B cell (primary cell): Measurements from ENCODE around the gene PRRC2B. TPM values are rescaled to one million over a fixed set of nuclear protein-coding genes. Genes with fewer than 3 reads are reported as not detected.
"Not testable (repeated sequence)": the region's sequence is repeated elsewhere in the genome, so short reads cannot be mapped to it uniquely, and the experiment has no call there.

Experiments
- ATAC-seq: fragments of 200-7000 bp; cut with Tn5 transposase; one replicate; pipeline ENCODE4 v1.10.0; 2021; ENCODE audit warnings: low read depth, mild to moderate bottlenecking, moderate number of reproducible peaks, moderate library complexity
- CTCF ChIA-PET: fragments of 350-600 bp; sonication (Branson Sonifier 250); formaldehyde crosslinking; loops from one replicate; lab custom pipeline; 2021; ENCODE audit warnings: antibody characterized with exemption, inconsistent platforms; lab: Charles Lee
- POLR2A ChIA-PET: fragments of 350-600 bp; sonication (Branson Sonifier 250); formaldehyde crosslinking; loops from one replicate; lab custom pipeline; 2021; ENCODE audit warnings: antibody characterized with exemption; lab: Charles Lee
- DNase-seq: peaks from one replicate; pipeline ENCODE4 v3.0.0; 2013
- H2AFZ ChIP-seq: 2 replicates; pipeline ENCODE4 v1.6.1; 2012; ENCODE audit warnings: mild to moderate bottlenecking, low read depth, low read length; ENCODE audit not compliant: insufficient read depth, poor library complexity, severe bottlenecking
- H3K27ac ChIP-seq, 2 donors: 1 replicate in 1 of 2; 2 replicates in 1 of 2; pipeline ENCODE4 v1.5.1; 2012 to 2013; ENCODE audit warnings: low read length in 2 of 2, mild to moderate bottlenecking in 2 of 2, moderate library complexity in 1 of 2
- H3K27me3 ChIP-seq, 4 experiments: fragments of 200-600 bp in 1 of 4; sonication (generic) in 1 of 4; replicated peaks in 1 of 4; 1 replicate in 2 of 4; 2 replicates in 2 of 4; pipeline versions ENCODE4 v1.6.1 to v1.7.0; 2013 to 2016; ENCODE audit warnings: low read length in 3 of 4, mild to moderate bottlenecking in 2 of 4, mixed read lengths in 1 of 4, moderate library complexity in 1 of 4; ENCODE audit not compliant: insufficient read depth in 4 of 4, control insufficient read depth in 3 of 4; ENCODE audit errors: control extremely low read depth in 1 of 4
- H3K36me3 ChIP-seq, 2 experiments: replicated peaks in 1 of 2; 1 replicate in 1 of 2; 2 replicates in 1 of 2; pipeline versions ENCODE4 v1.6.1 to v1.7.1; 2013; ENCODE audit warnings: low read length in 1 of 2; ENCODE audit not compliant: insufficient read depth in 2 of 2, control insufficient read depth in 1 of 2; ENCODE audit errors: control extremely low read depth in 1 of 2, extremely low read depth in 1 of 2
- H3K4me1 ChIP-seq, 2 donors: fragments of 200-600 bp in 1 of 2; sonication (generic) in 1 of 2; 1 replicate in 1 of 2; 2 replicates in 1 of 2; pipeline versions ENCODE4 v1.5.1 to v1.6.1; 2013 to 2017; ENCODE audit warnings: low read length in 2 of 2; ENCODE audit not compliant: control insufficient read depth in 2 of 2, insufficient read depth in 2 of 2
- H3K4me2 ChIP-seq: replicated peaks from 2 replicates; pipeline ENCODE3; 2012; ENCODE audit warnings: mild to moderate bottlenecking, low read depth, low read length; ENCODE audit not compliant: poor library complexity, severe bottlenecking
- H3K4me3 ChIP-seq, 5 experiments: fragments of 200-600 bp in 1 of 5; sonication (generic) in 1 of 5; 1 replicate in 3 of 5; 2 replicates in 2 of 5; pipeline versions ENCODE4 v1.5.1 to v1.7.0; 2011 to 2016; ENCODE audit warnings: low read length in 4 of 5, mild to moderate bottlenecking in 4 of 5, low read depth in 2 of 5, control low read depth in 1 of 5, moderate library complexity in 1 of 5; ENCODE audit not compliant: insufficient read depth in 1 of 5; ENCODE audit errors: control extremely low read depth in 1 of 5, extremely low read depth in 1 of 5
- H3K79me2 ChIP-seq: fragments of 200-600 bp; sonication (generic); one replicate; pipeline ENCODE4 v1.6.0; 2016; ENCODE audit warnings: low read length; ENCODE audit not compliant: control insufficient read depth, insufficient read depth
- H3K9ac ChIP-seq: fragments of 200-600 bp; sonication (generic); 2 replicates; pipeline ENCODE4 v1.6.1; 2017; ENCODE audit warnings: mild to moderate bottlenecking, low read length, moderate library complexity
- H3K9me3 ChIP-seq, 3 donors: one replicate each; pipeline versions ENCODE4 v1.6.1 to v1.7.1; 2013; ENCODE audit warnings: low read length in 2 of 3; ENCODE audit not compliant: control insufficient read depth in 2 of 3, insufficient read depth in 1 of 3; ENCODE audit errors: control extremely low read depth in 1 of 3
- H4K20me1 ChIP-seq: 2 replicates; pipeline ENCODE4 v1.6.0; 2012; ENCODE audit warnings: mild to moderate bottlenecking, low read length; ENCODE audit not compliant: insufficient read depth, control insufficient read depth, poor library complexity, severe bottlenecking
- H3K27ac Mint-ChIP-seq: one replicate; pipeline ENCODE4 v1.8.0; 2021; ENCODE audit warnings: mixed read lengths
- H3K27me3 Mint-ChIP-seq: one replicate; pipeline ENCODE4 v1.8.0; 2021; ENCODE audit warnings: mixed read lengths
- H3K4me1 Mint-ChIP-seq: one replicate; pipeline ENCODE4 v1.8.0; 2021; ENCODE audit warnings: mixed read lengths
- H3K4me3 Mint-ChIP-seq: one replicate; pipeline ENCODE4 v1.8.0; 2021; ENCODE audit warnings: mixed read lengths
- H3K9me3 Mint-ChIP-seq: one replicate; pipeline ENCODE4 v1.8.0; 2022; ENCODE audit warnings: mixed read lengths; ENCODE audit not compliant: insufficient read depth
- CTCF ChIP-seq: fragments of 200-600 bp; IDR thresholded peaks from one replicate; pipeline ENCODE4 v1.8.0; 2022; ENCODE audit warnings: antibody characterized with exemption, mild to moderate bottlenecking
- EZH2 ChIP-seq: IDR thresholded peaks from 2 replicates; pipeline ENCODE4 v1.6.1; 2012; ENCODE audit warnings: borderline replicate concordance, low read depth, mild to moderate bottlenecking, moderate library complexity, low read length; ENCODE audit not compliant: insufficient read depth, poor library complexity, severe bottlenecking
- WGBS: methylation state at CpG from one replicate; pipeline ENCODE4 v1.1.5; 2013; ENCODE audit warnings: missing lambda C conversion rate; ENCODE audit not compliant: insufficient coverage; 5-methylcytosine and 5-hydroxymethylcytosine counted together
- intact Hi-C: fragments of 100-400 bp; cut with micrococcal nuclease; formaldehyde crosslinking; loops from one replicate; pipeline ENCODE4 v1.10.0; 2022
- polyA plus RNA-seq: library from polyadenylated mRNA; depleted of rRNA; stranded (reverse); fragments of >200 nt; gene quantifications from 2 replicates; pipeline ENCODE4 v1.2.3, GENCODE V29; 2012
- total RNA-seq, 2 donors: library from RNA; stranded (reverse); fragments of 120-200 nt in 1 of 2; gene quantifications; 1 replicate in 1 of 2; 2 replicates in 1 of 2; pipeline versions ENCODE4 v1.2.3 to v1.2.4, GENCODE V29; 2013 to 2022

Gene PRRC2B
- total and polyA plus RNA-seq, 2 donors (not counting 1 experiment from before 2014, with no cell fraction given) = 63.9 to 268 TPM

DNA sequence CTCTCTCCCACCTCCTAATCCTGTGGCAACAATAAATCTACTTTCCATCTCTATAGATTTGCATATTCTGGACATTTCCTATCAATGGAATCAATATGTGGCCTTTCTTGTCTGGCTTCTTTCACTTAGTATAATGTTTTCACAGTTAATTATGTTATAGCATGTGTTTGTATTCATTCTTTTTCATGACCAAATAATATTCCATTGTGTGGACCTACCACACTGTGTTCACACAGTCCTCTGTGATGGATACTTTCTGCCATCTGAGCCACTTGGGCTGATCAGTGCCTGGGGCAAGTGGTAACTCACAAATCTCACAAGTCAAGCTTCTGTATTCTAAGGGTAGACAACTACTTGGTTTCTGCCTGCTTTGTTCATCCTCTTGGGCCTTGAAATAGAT, 60.1 kb downstream of the PRRC2B start:
- Histone ChIP-seq H3K4me1 (no peaks in the 10 kb centered on the region), H3K27ac (no peak overlapping the region), H3K79me2 (peaks cover 67% of the 10 kb centered on the region), H3K9me3 (no peaks in the 10 kb centered on the region), H3K36me3 (peaks cover 0 to 79% of the 10 kb centered on the region in 2 experiments), H4K20me1 (peaks cover 35% of the 10 kb centered on the region), H2AFZ (no peak overlapping the region), H3K27me3 (no peaks in the 10 kb centered on the region), H3K4me2 (no peak overlapping the region), H3K9ac (no peak overlapping the region), H3K4me3 (no peak overlapping the region)
- POLR2A ChIA-PET = interaction anchor here (0.6 kb wide), 2 partner anchors 81 to 146 kb away, joined by 3 to 13 read pairs; no protein-coding TSS in a partner anchor
- Mint-ChIP-seq H3K4me3 (no peak overlapping the region), H3K4me1 (no peaks in the 10 kb centered on the region), H3K27me3 (no peaks in the 10 kb centered on the region), H3K27ac (no peak overlapping the region), H3K9me3 (no peaks in the 10 kb centered on the region)
- CTCF ChIA-PET = interaction anchor here (0.6 kb wide), 1 partner anchor 209 kb away, joined by 3 read pairs; no protein-coding TSS in a partner anchor
- no peak for ATAC-seq
- intact Hi-C loops = no loop called here
- no peak for DNase-seq
- no peak for TF ChIP-seq EZH2
- no peak for TF ChIP-seq CTCF

DNA sequence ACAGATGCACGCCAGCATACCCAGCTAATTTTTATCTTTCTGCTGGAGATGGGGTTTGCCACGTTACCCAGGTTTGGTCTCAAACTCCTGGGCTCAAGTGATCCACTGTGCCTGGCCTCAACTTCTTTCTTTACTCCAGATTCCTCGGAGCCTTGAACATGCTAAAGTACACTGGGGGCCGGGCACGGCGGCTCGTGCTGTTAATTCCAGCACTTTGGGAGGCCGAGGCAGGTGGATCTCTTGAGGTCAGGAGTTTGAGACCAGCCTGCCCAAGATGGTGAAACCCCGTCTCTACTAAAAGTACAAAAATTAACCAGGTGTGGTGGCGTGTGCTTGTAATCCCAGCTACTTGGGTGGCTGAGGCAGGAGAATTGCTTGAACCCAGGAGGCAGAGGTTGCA, 61.8 kb downstream of the PRRC2B start:
- H3K9ac ChIP-seq, H2AFZ ChIP-seq, H3K9me3 ChIP-seq, H3K4me1 ChIP-seq, H3K4me3 Mint-ChIP-seq, H3K4me2 ChIP-seq, CTCF ChIA-PET, intact Hi-C loops, H3K4me1 Mint-ChIP-seq, H3K27ac Mint-ChIP-seq, H3K27me3 ChIP-seq, DNase-seq, H3K27ac ChIP-seq, H3K9me3 Mint-ChIP-seq, POLR2A ChIA-PET, ATAC-seq, H3K27me3 Mint-ChIP-seq, H3K4me3 ChIP-seq: not testable (repeated sequence)
- H3K36me3 ChIP-seq = peaks cover 0 to 85% of the 10 kb centered on the region in 2 experiments
- 97% methylated on average over 9 of the region's 10 CpGs for WGBS
- H4K20me1 ChIP-seq = peaks cover 35% of the 10 kb centered on the region
- peaks cover 81% of the 10 kb centered on the region for H3K79me2 ChIP-seq
